WTC11 (cell line): Measurements from ENCODE around the gene PRR7.

Experiments
- ATF2 ChIP-seq: sonication (generic); formaldehyde crosslinking; IDR thresholded peaks from 2 replicates; pipeline ENCODE4 v1.8.1; 2022; ENCODE audit warnings: low read depth, missing genetic modification reagents, borderline replicate concordance
- CBFB ChIP-seq: sonication (generic); formaldehyde crosslinking; IDR thresholded peaks from 2 replicates; pipeline ENCODE4 v1.8.1; 2022; ENCODE audit warnings: mild to moderate bottlenecking, low read depth, missing genetic modification reagents
- CREB1 ChIP-seq: sonication (generic); formaldehyde crosslinking; IDR thresholded peaks from 2 replicates; pipeline ENCODE4 v1.8.0; 2023; ENCODE audit warnings: mild to moderate bottlenecking, missing genetic modification reagents
- CTCF ChIP-seq: fragments of 200-600 bp; IDR thresholded peaks from 2 replicates; pipeline ENCODE4 v1.8.0; 2022; ENCODE audit warnings: antibody characterized with exemption
- ETV6 ChIP-seq: sonication (generic); formaldehyde crosslinking; IDR thresholded peaks from 2 replicates; pipeline ENCODE4 v1.8.1; 2022; ENCODE audit warnings: mild to moderate bottlenecking, missing genetic modification reagents
- MAX ChIP-seq: sonication (generic); formaldehyde crosslinking; IDR thresholded peaks from 2 replicates; pipeline ENCODE4 v1.8.0; 2022; ENCODE audit warnings: mild to moderate bottlenecking, missing genetic modification reagents
- NFATC4 ChIP-seq: fragments of 250-450 bp; sonication (Bioruptor Pico); IDR thresholded peaks from 2 replicates; pipeline ENCODE4 v1.9.0; 2021; ENCODE audit warnings: mild to moderate bottlenecking
- STAT6 ChIP-seq: sonication (generic); formaldehyde crosslinking; conservative IDR thresholded peaks from 2 replicates; pipeline ENCODE4 v1.8.1; 2023; ENCODE audit warnings: mild to moderate bottlenecking, low read depth, missing genetic modification reagents, moderate library complexity
- USF2 ChIP-seq: sonication (generic); formaldehyde crosslinking; IDR thresholded peaks from 2 replicates; pipeline ENCODE4 v1.8.1; 2023; ENCODE audit warnings: mild to moderate bottlenecking, missing genetic modification reagents, moderate library complexity
- ZNF532 ChIP-seq: fragments of 250-450 bp; sonication (Bioruptor Pico); IDR thresholded peaks from 2 replicates; pipeline ENCODE4 v1.9.0; 2021; ENCODE audit warnings: mild to moderate bottlenecking, borderline replicate concordance

- TF ChIP-seq CREB1 (CRISPR knock-in tag), result no peak
- no peak for TF ChIP-seq CTCF
- no peak for TF ChIP-seq USF2 (CRISPR knock-in tag)
- TF ChIP-seq CBFB, result no peak
- no peak for TF ChIP-seq STAT6
- TF ChIP-seq ETV6 (CRISPR knock-in tag), result no peak
- no peak for TF ChIP-seq ATF2
- TF ChIP-seq MAX (CRISPR knock-in tag), result no peak
- no peak for TF ChIP-seq ZNF532 (CRISPR knock-in tag)
- TF ChIP-seq NFATC4 (CRISPR knock-in tag), result no peak
Observed at GRCh38 chr5:177440990-177441780, 5.4 kb upstream of the PRR7 start.
